HepG2 (cell line): Measurements from ENCODE around the gene TBC1D7. TPM values are rescaled to one million over a fixed set of nuclear protein-coding genes. Genes with fewer than 3 reads are reported as not detected.

ENCODE experiments used
- CBX1 ChIP-seq: IDR thresholded peaks from one replicate; pipeline ENCODE4 v1.6.1; 2016; ENCODE audit warnings: antibody characterized with exemption, low read depth
- DNMT3B ChIP-seq: conservative IDR thresholded peaks from 2 replicates; pipeline ENCODE4 v1.6.1; 2016; ENCODE audit warnings: missing biosample characterization, control low read depth
- FOXJ3 ChIP-seq: sonication (generic); formaldehyde crosslinking; IDR thresholded peaks from 2 replicates; pipeline ENCODE4 v1.4.0; 2020; ENCODE audit warnings: missing genetic modification reagents, mild to moderate bottlenecking, borderline replicate concordance
- HMGXB4 ChIP-seq, 2 experiments: sonication (generic) in 1 of 2; formaldehyde crosslinking in 1 of 2; IDR thresholded peaks; 2 replicates each; pipeline versions ENCODE4 v1.4.0 to v1.6.1; 2018 to 2020; ENCODE audit warnings: missing genetic modification reagents in 2 of 2, borderline replicate concordance in 1 of 2, low read depth in 1 of 2, mild to moderate bottlenecking in 1 of 2, missing biosample characterization in 1 of 2
- KDM4B ChIP-seq: sonication (generic); formaldehyde crosslinking; IDR thresholded peaks from 2 replicates; pipeline ENCODE4 v1.4.0; 2020; ENCODE audit warnings: missing genetic modification reagents
- RBM39 ChIP-seq: fragments of 200-400 bp; formaldehyde crosslinking; IDR thresholded peaks from one replicate; pipeline ENCODE4 v1.6.1; 2018; ENCODE audit warnings: antibody characterized with exemption, mild to moderate bottlenecking, low read depth, low read length; ENCODE audit not compliant: poor library complexity, severe bottlenecking
- SETDB1 ChIP-seq: sonication (generic); formaldehyde crosslinking; IDR thresholded peaks from 2 replicates; pipeline ENCODE4 v1.5.1; 2020; ENCODE audit warnings: missing genetic modification reagents, mild to moderate bottlenecking, borderline replicate concordance
- SOX5 ChIP-seq: IDR thresholded peaks from 2 replicates; pipeline ENCODE4 v1.6.1; 2016; ENCODE audit warnings: borderline replicate concordance
- ZBTB2 ChIP-seq: sonication (generic); formaldehyde crosslinking; IDR thresholded peaks from 2 replicates; pipeline ENCODE4 v1.8.0; 2022; ENCODE audit warnings: low read depth, missing genetic modification reagents
- ZBTB8A ChIP-seq: sonication (generic); formaldehyde crosslinking; IDR thresholded peaks from 2 replicates; pipeline ENCODE4 v1.4.0; 2020; ENCODE audit warnings: mild to moderate bottlenecking, low read depth, missing genetic modification reagents, borderline replicate concordance
- ZNF205 ChIP-seq: IDR thresholded peaks from 2 replicates; pipeline ENCODE4 v1.6.1; 2018; ENCODE audit warnings: missing biosample characterization, missing genetic modification reagents
- ZNF564 ChIP-seq: sonication (generic); formaldehyde crosslinking; IDR thresholded peaks from 2 replicates; pipeline ENCODE4 v1.8.1; 2023; ENCODE audit warnings: mild to moderate bottlenecking, missing genetic modification reagents
- ZNF597 ChIP-seq: sonication (generic); formaldehyde crosslinking; IDR thresholded peaks from 2 replicates; pipeline ENCODE4 v1.5.0; 2020; ENCODE audit warnings: missing genetic modification reagents
- ZNF629 ChIP-seq: sonication (generic); formaldehyde crosslinking; conservative IDR thresholded peaks from 2 replicates; pipeline ENCODE4 v1.5.0; 2020; ENCODE audit warnings: missing genetic modification reagents
- ZNF703 ChIP-seq: sonication (generic); formaldehyde crosslinking; IDR thresholded peaks from 2 replicates; pipeline ENCODE4 v1.5.1; 2020; ENCODE audit warnings: missing genetic modification reagents, mild to moderate bottlenecking, moderate library complexity, borderline replicate concordance
- ZSCAN20 ChIP-seq: sonication (generic); formaldehyde crosslinking; IDR thresholded peaks from 2 replicates; pipeline ENCODE4 v1.4.0; 2020; ENCODE audit warnings: missing genetic modification reagents, mild to moderate bottlenecking, borderline replicate concordance
- polyA plus RNA-seq, 8 experiments: library from polyadenylated mRNA; depleted of rRNA in 3 of 8; stranded (reverse) in 7 of 8; unstranded in 1 of 8; fragments of >200 nt; fragmentation: Illumina TruSeq in 4 of 8; extraction: Trizol in 4 of 8; gene quantifications; 2 replicates each; pipeline versions ENCODE4 v1.2.1 to v1.2.3, GENCODE V29; 2011 to 2016; ENCODE audit warnings: low read depth in 4 of 8, missing spikeins in 1 of 8, mixed read lengths in 1 of 8; ENCODE audit not compliant: insufficient read depth in 1 of 8
- total RNA-seq, 5 experiments: library from RNA; depleted of rRNA; stranded (reverse); fragments of >200 nt; fragmentation: Illumina TruSeq; extraction: Trizol; gene quantifications; 2 replicates each; pipeline ENCODE4 v1.2.3, GENCODE V29; 2016; ENCODE audit warnings: low read depth in 1 of 5
- TF ChIP-seq, protein P1 (sequence below): sonication (generic); formaldehyde crosslinking; IDR thresholded peaks from 2 replicates; pipeline ENCODE4 v1.5.0; 2020; ENCODE audit warnings: mild to moderate bottlenecking, missing genetic modification reagents
- TF ChIP-seq, protein P2 (sequence below): sonication (generic); formaldehyde crosslinking; IDR thresholded peaks from 2 replicates; pipeline ENCODE4 v1.4.0; 2020; ENCODE audit warnings: missing genetic modification reagents, borderline replicate concordance

TBC1D7 gene
- total and polyA plus RNA-seq, 2 of the 13 experiments (the other 11 are each of a cell fraction or from before 2014, with no cell fraction given): 23.3 to 30.8 TPM

GRCh38 chr6:13328076-13328874 is at the start of gene TBC1D7 (continued):
- TF ChIP-seq ZBTB8A (CRISPR knock-in tag): no peak
- TF ChIP-seq RBM39: peak; percentile 72
- TF ChIP-seq ZNF564: no peak
- no peak for TF ChIP-seq ZNF597
- TF ChIP-seq CBX1: no peak
- 0 out of 2 replicates have a peak, but pooled peaks have one; percentile 26 for TF ChIP-seq SOX5
- TF ChIP-seq, protein P1, sequence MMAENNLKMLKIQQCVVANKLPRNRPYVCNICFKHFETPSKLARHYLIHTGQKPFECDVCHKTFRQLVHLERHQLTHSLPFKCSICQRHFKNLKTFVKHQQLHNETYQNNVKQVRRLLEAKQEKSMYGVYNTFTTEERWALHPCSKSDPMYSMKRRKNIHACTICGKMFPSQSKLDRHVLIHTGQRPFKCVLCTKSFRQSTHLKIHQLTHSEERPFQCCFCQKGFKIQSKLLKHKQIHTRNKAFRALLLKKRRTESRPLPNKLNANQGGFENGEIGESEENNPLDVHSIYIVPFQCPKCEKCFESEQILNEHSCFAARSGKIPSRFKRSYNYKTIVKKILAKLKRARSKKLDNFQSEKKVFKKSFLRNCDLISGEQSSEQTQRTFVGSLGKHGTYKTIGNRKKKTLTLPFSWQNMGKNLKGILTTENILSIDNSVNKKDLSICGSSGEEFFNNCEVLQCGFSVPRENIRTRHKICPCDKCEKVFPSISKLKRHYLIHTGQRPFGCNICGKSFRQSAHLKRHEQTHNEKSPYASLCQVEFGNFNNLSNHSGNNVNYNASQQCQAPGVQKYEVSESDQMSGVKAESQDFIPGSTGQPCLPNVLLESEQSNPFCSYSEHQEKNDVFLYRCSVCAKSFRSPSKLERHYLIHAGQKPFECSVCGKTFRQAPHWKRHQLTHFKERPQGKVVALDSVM (CRISPR knock-in tag): no peak
- no peak; the same call in none of the 2 replicates for TF ChIP-seq KDM4B (CRISPR knock-in tag)
- no peak for TF ChIP-seq ZNF703
- TF ChIP-seq ZNF205 (CRISPR knock-in tag): peak; percentile 79; the same call in 1 of the 2 replicates
- TF ChIP-seq ZSCAN20 (CRISPR knock-in tag): no peak
- TF ChIP-seq DNMT3B: no peak
- peak; percentile 61 to 88; a peak in 3 of 4 replicates for TF ChIP-seq HMGXB4 (CRISPR knock-in tag; IDR thresholded peaks at IDR 0.05; ENCODE audit: borderline replicate concordance in 1 of 2, low read depth in 1 of 2)
- TF ChIP-seq FOXJ3 (CRISPR knock-in tag): no peak
- TF ChIP-seq SETDB1: no peak
- TF ChIP-seq ZNF629: no peak
- TF ChIP-seq, protein P2, sequence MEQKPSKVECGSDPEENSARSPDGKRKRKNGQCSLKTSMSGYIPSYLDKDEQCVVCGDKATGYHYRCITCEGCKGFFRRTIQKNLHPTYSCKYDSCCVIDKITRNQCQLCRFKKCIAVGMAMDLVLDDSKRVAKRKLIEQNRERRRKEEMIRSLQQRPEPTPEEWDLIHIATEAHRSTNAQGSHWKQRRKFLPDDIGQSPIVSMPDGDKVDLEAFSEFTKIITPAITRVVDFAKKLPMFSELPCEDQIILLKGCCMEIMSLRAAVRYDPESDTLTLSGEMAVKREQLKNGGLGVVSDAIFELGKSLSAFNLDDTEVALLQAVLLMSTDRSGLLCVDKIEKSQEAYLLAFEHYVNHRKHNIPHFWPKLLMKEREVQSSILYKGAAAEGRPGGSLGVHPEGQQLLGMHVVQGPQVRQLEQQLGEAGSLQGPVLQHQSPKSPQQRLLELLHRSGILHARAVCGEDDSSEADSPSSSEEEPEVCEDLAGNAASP (CRISPR knock-in tag): 0 out of 2 replicates have a peak, but pooled peaks have one; percentile 61
- 0 out of 2 replicates have a peak, but pooled peaks have one; percentile 41 for TF ChIP-seq ZBTB2 (CRISPR knock-in tag)
